Right lobe of liver (tissue), 6 donors: ENCODE measurements around the gene RPS6KA2. TPM values are rescaled to one million over a fixed set of nuclear protein-coding genes. Genes with fewer than 3 reads are reported as not detected.

Experiments
- ATAC-seq, 4 donors: fragments of 200-7000 bp; cut with Tn5 transposase; one replicate each; pipeline ENCODE4 v1.9.1; 2020; ENCODE audit warnings: mild to moderate bottlenecking in 4 of 4, moderate library complexity in 4 of 4
- DNase-seq, 3 donors: peaks; one replicate each; pipeline ENCODE4 v3.0.0-alpha.2; 2020
- H3K27ac ChIP-seq, 3 donors: fragments of 200-600 bp; one replicate each; pipeline ENCODE4 v1.8.0; 2022
- H3K27me3 ChIP-seq, 2 donors: fragments of 200-600 bp; one replicate each; pipeline ENCODE4 v1.8.0; 2022
- H3K36me3 ChIP-seq, 4 donors: fragments of 200-600 bp; sonication (generic) in 1 of 4; one replicate each; pipeline versions ENCODE4 v1.5.1 to v1.8.0; 2017 to 2022; ENCODE audit warnings: control low read depth in 1 of 4
- H3K4me1 ChIP-seq, 4 donors: fragments of 200-600 bp; sonication (generic) in 1 of 4; one replicate each; pipeline versions ENCODE4 v1.5.1 to v1.8.0; 2017 to 2022; ENCODE audit warnings: control low read depth in 1 of 4
- H3K4me3 ChIP-seq, 3 donors: fragments of 200-600 bp; one replicate each; pipeline ENCODE4 v1.8.0; 2022
- H3K9me3 ChIP-seq, 4 donors: fragments of 200-600 bp; sonication (generic) in 1 of 4; one replicate each; pipeline versions ENCODE4 v1.5.1 to v1.8.0; 2017 to 2022; ENCODE audit warnings: control low read depth in 1 of 4
- CTCF ChIP-seq, 4 donors: fragments of 200-600 bp in 3 of 4; fragments of 450-650 bp in 1 of 4; IDR thresholded peaks; one replicate each; pipeline versions ENCODE4 v1.5.1 to v1.8.0; 2016 to 2022; ENCODE audit warnings: antibody characterized with exemption in 4 of 4, mild to moderate bottlenecking in 2 of 4
- POLR2A ChIP-seq: fragments of 450-650 bp; IDR thresholded peaks from one replicate; pipeline ENCODE4 v1.6.1; 2017; ENCODE audit warnings: antibody characterized with exemption, mild to moderate bottlenecking
- whole genome bisulfite sequencing: methylation state at CpG from one replicate; pipeline ENCODE4 v1.1.6; 2018; ENCODE audit warnings: low coverage, low lambda C conversion rate; ENCODE audit not compliant: insufficient coverage; ENCODE audit errors: missing lambda C conversion rate; 5-methylcytosine and 5-hydroxymethylcytosine counted together
- intact Hi-C, 2 donors: fragments of 100-400 bp; cut with DNase I; formaldehyde crosslinking; loops; one replicate each; pipeline versions ENCODE4 v1.11.2 to v1.14.1; 2022
- total RNA-seq, 6 experiments: library from RNA; depleted of rRNA in 2 of 6; stranded (reverse); fragments of >200 nt in 2 of 6; fragmentation: NEBNext Ultra II Directional in 3 of 6; extraction: Animal tissue kit (Norgen Biotek cat#: 25700) in 3 of 6; gene quantifications; one replicate each; pipeline versions ENCODE4 v1.1.0 to v1.2.4, GENCODE V29; 2016 to 2023
- donor health status: DM: no; HTN: yes; CAD: no.
- donor health status: DM: no; HTN: no; CAD: no.
- donor health status: DM: no; HTN: no; CAD: no.
- donor health status: DM: no; HTN: yes; CAD: no.
- donor health status: DM: no; HTN: yes; CAD: no.

RPS6KA2 gene
- total RNA-seq, 6 experiments from 2014 or later, result 6.4 to 18.1 (median 11.1) TPM

GRCh38 chr6:166443166-166443565 is 183.9 kb downstream of the RPS6KA2 start:
- DNase-seq, result no peak

GRCh38 chr6:166442131-166442685 is 184.8 kb downstream of the RPS6KA2 start:
- no peak for DNase-seq
- no peaks in the 10 kb centered on the region for H3K9me3 ChIP-seq
- TF ChIP-seq POLR2A (no peak), CTCF (IDR thresholded peaks at IDR 0.05) (no peak)
- intact Hi-C loops, result no loop called here
- H3K36me3 ChIP-seq, result no peaks in the 10 kb centered on the region
- H3K4me3 ChIP-seq, result no peak overlapping the region
- no peak overlapping the region for H3K27ac ChIP-seq
- no peak for ATAC-seq
- H3K4me1 ChIP-seq, result no peaks in the 10 kb centered on the region
- WGBS, result 75% methylated on average over 11 of the region's 18 CpGs
- no peaks in the 10 kb centered on the region for H3K27me3 ChIP-seq

More at GRCh38 chr6:166443166-166443565, 183.9 kb downstream of the RPS6KA2 start:
- no peaks in the 10 kb centered on the region for H3K4me1 ChIP-seq
- no peak overlapping the region for H3K4me3 ChIP-seq
- intact Hi-C loops, result no loop called here
- 85% methylated on average over 8 of the region's 8 CpGs for WGBS
- no peaks in the 10 kb centered on the region for H3K9me3 ChIP-seq
- TF ChIP-seq CTCF (IDR thresholded peaks at IDR 0.05), result no peak
- TF ChIP-seq POLR2A, result no peak
- H3K27ac ChIP-seq, result no peak overlapping the region
- ATAC-seq, result no peak
- H3K36me3 ChIP-seq, result no peaks in the 10 kb centered on the region
- no peaks in the 10 kb centered on the region for H3K27me3 ChIP-seq

DNA sequence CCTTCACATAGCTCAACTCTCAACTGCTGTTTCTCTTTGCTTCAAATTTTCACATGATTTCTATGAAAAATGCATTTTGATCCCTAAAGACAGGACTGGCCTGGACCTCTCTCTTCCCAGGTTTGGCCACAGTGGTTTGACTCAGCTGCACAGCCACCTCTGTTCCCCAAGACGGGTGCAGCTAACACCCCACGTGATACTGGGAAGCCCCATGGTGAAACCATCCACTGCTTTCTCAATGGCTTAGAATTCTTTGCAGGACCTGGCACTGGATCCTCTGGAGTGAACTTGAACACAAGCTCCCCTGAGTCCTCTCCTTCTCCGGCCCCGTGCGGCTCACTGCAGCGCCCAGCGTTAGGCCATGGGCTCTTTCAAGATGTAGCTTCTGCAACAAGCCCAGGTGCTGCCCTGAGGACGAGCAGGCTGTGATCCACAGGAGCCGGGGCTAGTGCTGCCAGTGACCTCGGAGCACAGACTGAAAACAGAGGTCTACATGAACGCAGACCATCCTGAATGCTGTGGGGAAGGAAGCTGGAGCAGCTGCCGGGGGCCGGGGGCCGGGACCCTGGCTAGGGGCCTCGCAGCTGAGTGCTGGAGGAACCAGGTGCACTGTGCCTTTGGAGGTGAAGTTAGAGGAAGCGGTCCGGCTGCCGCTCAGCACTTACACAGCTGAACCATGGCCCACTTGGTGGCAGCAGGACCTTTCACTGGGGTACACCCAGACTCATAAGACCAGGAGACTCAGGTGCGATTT is 185.5 kb downstream of the RPS6KA2 start:
- DNase-seq, result no peak
- WGBS, result 66% methylated on average over 13 of the region's 19 CpGs
- intact Hi-C loops, result no loop called here
- TF ChIP-seq CTCF (IDR thresholded peaks at IDR 0.05), result no peak
- no peaks in the 10 kb centered on the region for H3K27me3 ChIP-seq
- H3K4me1 ChIP-seq, result no peaks in the 10 kb centered on the region
- no peak for ATAC-seq
- H3K4me3 ChIP-seq, result no peak overlapping the region
- no peaks in the 10 kb centered on the region for H3K36me3 ChIP-seq
- no peaks in the 10 kb centered on the region for H3K9me3 ChIP-seq
- no peak overlapping the region for H3K27ac ChIP-seq

DNA sequence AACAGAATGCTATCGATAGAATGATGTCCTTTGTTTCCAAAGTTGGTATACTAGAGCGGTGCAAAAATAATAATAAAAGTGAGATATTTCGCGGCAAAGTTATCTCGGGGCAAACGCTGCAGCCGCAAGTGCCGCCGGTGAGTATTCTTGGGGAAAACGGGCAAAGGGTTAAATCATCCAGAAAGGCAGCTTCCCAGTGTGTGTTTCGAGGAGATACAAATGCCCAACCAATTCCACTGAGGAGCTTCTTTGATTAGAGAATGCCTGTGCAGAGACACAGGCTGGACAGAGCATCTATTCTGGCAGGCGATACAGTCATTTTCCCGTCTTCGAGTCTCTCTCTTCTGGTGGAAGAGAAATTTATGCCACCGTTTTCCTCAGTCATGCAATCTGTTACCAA is 186.3 kb downstream of the RPS6KA2 start:
- ATAC-seq (no peak), DNase-seq (no peak)
- Histone ChIP-seq H3K27me3 (no peaks in the 10 kb centered on the region), H3K4me3 (no peak overlapping the region), H3K27ac (no peak overlapping the region), H3K36me3 (no peaks in the 10 kb centered on the region), H3K4me1 (no peaks in the 10 kb centered on the region), H3K9me3 (no peaks in the 10 kb centered on the region)
- intact Hi-C loops, result no loop called here
- 90% methylated on average over 15 of the region's 15 CpGs for WGBS
- TF ChIP-seq POLR2A, result no peak
- TF ChIP-seq CTCF (IDR thresholded peaks at IDR 0.05), result no peak
